ENCODE data around the gene MAP4K4. TPM values are rescaled to one million over a fixed set of nuclear protein-coding genes. Genes with fewer than 3 reads are reported as not detected.

Gene MAP4K4
- total RNA-seq, 1 experiment from 2014 or later = 133 TPM

GRCh38 chr2:101814752-101815151 is 117.2 kb downstream of the MAP4K4 start:
- ChIA-PET POLR2A (ENCODE audit: unreplicated experiment) (no interaction called here), CTCF (no interaction called here)
- Histone ChIP-seq H3K4me1 (ENCODE audit: insufficient read depth, low read length) (peaks cover 26% of the 10 kb centered on the region), H3K36me3 (ENCODE audit: low read depth, low read length) (peaks cover 5% of the 10 kb centered on the region; the same call in 1 of the 2 replicates), H4K20me1 (ENCODE audit: low read length) (peaks cover 67% of the 10 kb centered on the region), H3K9me3 (ENCODE audit: low read length) (no peaks in the 10 kb centered on the region), H3K9me2 (replicated peaks; ENCODE audit: low read length) (no peaks in the 10 kb centered on the region), H3K79me2 (ENCODE audit: low read length) (peaks cover 97% of the 10 kb centered on the region), H3K27ac (ENCODE audit: low read length) (no peak overlapping the region), H3F3A (ENCODE audit: low read length, unreplicated experiment) (no peaks in the 10 kb centered on the region), H3K9ac (ENCODE audit: low read length) (no peak overlapping the region), H3K4me2 (ENCODE audit: low read length) (no peak overlapping the region), H2AFZ (ENCODE audit: low read length) (no peak overlapping the region), H3K4me3 (ENCODE audit: low read length) (no peak overlapping the region), H3K27me3 (ENCODE audit: low read length) (no peaks in the 10 kb centered on the region)
- TF ChIP-seq, protein P1, sequence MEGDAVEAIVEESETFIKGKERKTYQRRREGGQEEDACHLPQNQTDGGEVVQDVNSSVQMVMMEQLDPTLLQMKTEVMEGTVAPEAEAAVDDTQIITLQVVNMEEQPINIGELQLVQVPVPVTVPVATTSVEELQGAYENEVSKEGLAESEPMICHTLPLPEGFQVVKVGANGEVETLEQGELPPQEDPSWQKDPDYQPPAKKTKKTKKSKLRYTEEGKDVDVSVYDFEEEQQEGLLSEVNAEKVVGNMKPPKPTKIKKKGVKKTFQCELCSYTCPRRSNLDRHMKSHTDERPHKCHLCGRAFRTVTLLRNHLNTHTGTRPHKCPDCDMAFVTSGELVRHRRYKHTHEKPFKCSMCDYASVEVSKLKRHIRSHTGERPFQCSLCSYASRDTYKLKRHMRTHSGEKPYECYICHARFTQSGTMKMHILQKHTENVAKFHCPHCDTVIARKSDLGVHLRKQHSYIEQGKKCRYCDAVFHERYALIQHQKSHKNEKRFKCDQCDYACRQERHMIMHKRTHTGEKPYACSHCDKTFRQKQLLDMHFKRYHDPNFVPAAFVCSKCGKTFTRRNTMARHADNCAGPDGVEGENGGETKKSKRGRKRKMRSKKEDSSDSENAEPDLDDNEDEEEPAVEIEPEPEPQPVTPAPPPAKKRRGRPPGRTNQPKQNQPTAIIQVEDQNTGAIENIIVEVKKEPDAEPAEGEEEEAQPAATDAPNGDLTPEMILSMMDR (conservative IDR thresholded peaks at IDR 0.05; ENCODE audit: low read depth, low read length) = no peak
- no peak for TF ChIP-seq EZH2 (IDR thresholded peaks at IDR 0.05; ENCODE audit: low read length, unreplicated experiment)
- no peak for TF ChIP-seq EZH2phosphoT487 (IDR thresholded peaks at IDR 0.05; ENCODE audit: borderline replicate concordance, low read length)
- DNase-seq (no peak), ATAC-seq (no peak)
- intact Hi-C loops (cut with micrococcal nuclease) = no loop called here
- no TSS peak for BruUV-seq (replicated peaks)

- intact Hi-C loops (cut with micrococcal nuclease) = no loop called here
- no peaks in the 10 kb centered on the region for H3K9me2 ChIP-seq (replicated peaks; ENCODE audit: low read length)
- H3K27ac ChIP-seq (ENCODE audit: low read length) = no peak overlapping the region
- CTCF ChIA-PET = no interaction called here
- POLR2A ChIA-PET (ENCODE audit: unreplicated experiment) = no interaction called here
- H3K9me3 ChIP-seq (ENCODE audit: low read length) = no peaks in the 10 kb centered on the region
- TF ChIP-seq EZH2phosphoT487 (IDR thresholded peaks at IDR 0.05; ENCODE audit: borderline replicate concordance, low read length) (no peak), EZH2 (IDR thresholded peaks at IDR 0.05; ENCODE audit: low read length, unreplicated experiment) (no peak)
- TF ChIP-seq, protein P1 (conservative IDR thresholded peaks at IDR 0.05; ENCODE audit: low read depth, low read length) = no peak
- no peak overlapping the region for H2AFZ ChIP-seq (ENCODE audit: low read length)
- no peaks in the 10 kb centered on the region for H3F3A ChIP-seq (ENCODE audit: low read length, unreplicated experiment)
- H3K27me3 ChIP-seq (ENCODE audit: low read length) = no peaks in the 10 kb centered on the region
- DNase-seq (no peak), ATAC-seq (no peak)
- peaks cover 97% of the 10 kb centered on the region for H3K79me2 ChIP-seq (ENCODE audit: low read length)
- no peak overlapping the region for H3K4me3 ChIP-seq (ENCODE audit: low read length)
- no peak overlapping the region for H3K9ac ChIP-seq (ENCODE audit: low read length)
- H3K4me2 ChIP-seq (ENCODE audit: low read length) = no peak overlapping the region
- H4K20me1 ChIP-seq (ENCODE audit: low read length) = peaks cover 68% of the 10 kb centered on the region
- BruUV-seq (replicated peaks) = no TSS peak
- peaks cover 5% of the 10 kb centered on the region; the same call in 1 of the 2 replicates for H3K36me3 ChIP-seq (ENCODE audit: low read depth, low read length)
- peaks cover 30% of the 10 kb centered on the region for H3K4me1 ChIP-seq (ENCODE audit: insufficient read depth, low read length)
Measured at GRCh38 chr2:101815154-101815553, 117.6 kb downstream of the MAP4K4 start.

- no TSS peak for BruUV-seq (replicated peaks)
- POLR2A ChIA-PET (ENCODE audit: unreplicated experiment) = no interaction called here
- Histone ChIP-seq H2AFZ (ENCODE audit: low read length) (no peak overlapping the region), H3K36me3 (ENCODE audit: low read depth, low read length) (peaks cover 5% of the 10 kb centered on the region; the same call in 1 of the 2 replicates), H3K4me3 (ENCODE audit: low read length) (no peak overlapping the region), H3K4me1 (ENCODE audit: insufficient read depth, low read length) (peaks cover 37% of the 10 kb centered on the region), H3K27me3 (ENCODE audit: low read length) (no peaks in the 10 kb centered on the region), H3K79me2 (ENCODE audit: low read length) (peaks cover 98% of the 10 kb centered on the region), H3K4me2 (ENCODE audit: low read length) (no peak overlapping the region), H3K9me2 (replicated peaks; ENCODE audit: low read length) (no peaks in the 10 kb centered on the region), H4K20me1 (ENCODE audit: low read length) (peaks cover 75% of the 10 kb centered on the region), H3F3A (ENCODE audit: low read length, unreplicated experiment) (no peaks in the 10 kb centered on the region), H3K27ac (ENCODE audit: low read length) (no peak overlapping the region), H3K9me3 (ENCODE audit: low read length) (no peaks in the 10 kb centered on the region), H3K9ac (ENCODE audit: low read length) (no peak overlapping the region)
- ATAC-seq (no peak), DNase-seq (no peak)
- CTCF ChIA-PET = no interaction called here
- no peak for TF ChIP-seq EZH2 (IDR thresholded peaks at IDR 0.05; ENCODE audit: low read length, unreplicated experiment)
- TF ChIP-seq, protein P1 (conservative IDR thresholded peaks at IDR 0.05; ENCODE audit: low read depth, low read length) = no peak
- TF ChIP-seq EZH2phosphoT487 (IDR thresholded peaks at IDR 0.05; ENCODE audit: borderline replicate concordance, low read length) = no peak
- intact Hi-C loops (cut with micrococcal nuclease) = no loop called here
Measured at GRCh38 chr2:101815739-101816391, 118.4 kb downstream of the MAP4K4 start.

All from PC-3 (cell line).